Measurements from ENCODE around the gene BCL2L13. TPM values are rescaled to one million over a fixed set of nuclear protein-coding genes. Genes with fewer than 3 reads are reported as not detected.

Gene BCL2L13
- total and polyA plus RNA-seq, 10 donors = 13.4 to 53.5 (median 35.9) TPM

GRCh38 chr22:17748555-17749353, 110.2 kb downstream of the BCL2L13 start:
- WGBS, 5 donors = 84 to 92% (median 88%) methylated on average over 35 to 40 of the region's 40 CpGs
- Histone ChIP-seq H3K4me3 (no peak overlapping the region), H3K9me3 (no peaks in the 10 kb centered on the region), H3K4me1 (peaks cover 0 to 5% (median 0%) of the 10 kb centered on the region in 6 donors), H3K36me3 (peaks cover 0 to 66% (median 18%) of the 10 kb centered on the region in 6 donors), H3K27ac (no peak overlapping the region), H3K27me3 (replicated peaks in 1 of 7) (no peaks in the 10 kb centered on the region)
- DNase-seq = peak; percentile 71
- intact Hi-C loops (cut with DNase I; ENCODE audit: low total_unique reads) = loop anchor here (10.0 kb wide), 2 partner anchors 46 to 326 kb away; partner anchors contain the start of gene PEX26
- TF ChIP-seq POLR2AphosphoS5 (IDR thresholded peaks at IDR 0.05) = peak in 1 of 3 donors; percentile 15
- TF ChIP-seq, protein P1, sequence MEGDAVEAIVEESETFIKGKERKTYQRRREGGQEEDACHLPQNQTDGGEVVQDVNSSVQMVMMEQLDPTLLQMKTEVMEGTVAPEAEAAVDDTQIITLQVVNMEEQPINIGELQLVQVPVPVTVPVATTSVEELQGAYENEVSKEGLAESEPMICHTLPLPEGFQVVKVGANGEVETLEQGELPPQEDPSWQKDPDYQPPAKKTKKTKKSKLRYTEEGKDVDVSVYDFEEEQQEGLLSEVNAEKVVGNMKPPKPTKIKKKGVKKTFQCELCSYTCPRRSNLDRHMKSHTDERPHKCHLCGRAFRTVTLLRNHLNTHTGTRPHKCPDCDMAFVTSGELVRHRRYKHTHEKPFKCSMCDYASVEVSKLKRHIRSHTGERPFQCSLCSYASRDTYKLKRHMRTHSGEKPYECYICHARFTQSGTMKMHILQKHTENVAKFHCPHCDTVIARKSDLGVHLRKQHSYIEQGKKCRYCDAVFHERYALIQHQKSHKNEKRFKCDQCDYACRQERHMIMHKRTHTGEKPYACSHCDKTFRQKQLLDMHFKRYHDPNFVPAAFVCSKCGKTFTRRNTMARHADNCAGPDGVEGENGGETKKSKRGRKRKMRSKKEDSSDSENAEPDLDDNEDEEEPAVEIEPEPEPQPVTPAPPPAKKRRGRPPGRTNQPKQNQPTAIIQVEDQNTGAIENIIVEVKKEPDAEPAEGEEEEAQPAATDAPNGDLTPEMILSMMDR (IDR thresholded peaks at IDR 0.05 in 8 of 11, conservative IDR thresholded peaks at IDR 0.05 in 3 of 11) = no peak

- Histone ChIP-seq H3K27me3 (replicated peaks in 1 of 7) (no peaks in the 10 kb centered on the region), H3K4me3 (no peak overlapping the region), H3K4me1 (peaks cover 0 to 5% (median 0%) of the 10 kb centered on the region in 6 donors), H3K27ac (no peak overlapping the region), H3K9me3 (no peaks in the 10 kb centered on the region), H3K36me3 (peaks cover 0 to 64% (median 10%) of the 10 kb centered on the region in 6 donors)
- intact Hi-C loops (cut with DNase I; ENCODE audit: low total_unique reads) = loop anchor here (10.0 kb wide), 2 partner anchors 45 to 325 kb away; partner anchors contain the start of gene PEX26
- WGBS, 5 donors = 91 to 97% (median 94%) methylated on average over 35 of the region's 35 CpGs
- peak in 1 of 3 donors; percentile 20 for TF ChIP-seq POLR2AphosphoS5 (IDR thresholded peaks at IDR 0.05)
- TF ChIP-seq, protein P1 (IDR thresholded peaks at IDR 0.05 in 8 of 11, conservative IDR thresholded peaks at IDR 0.05 in 3 of 11) = no peak
- no peak for DNase-seq
Observed at GRCh38 chr22:17749605-17750395, 111.2 kb downstream of the BCL2L13 start.

DNA sequence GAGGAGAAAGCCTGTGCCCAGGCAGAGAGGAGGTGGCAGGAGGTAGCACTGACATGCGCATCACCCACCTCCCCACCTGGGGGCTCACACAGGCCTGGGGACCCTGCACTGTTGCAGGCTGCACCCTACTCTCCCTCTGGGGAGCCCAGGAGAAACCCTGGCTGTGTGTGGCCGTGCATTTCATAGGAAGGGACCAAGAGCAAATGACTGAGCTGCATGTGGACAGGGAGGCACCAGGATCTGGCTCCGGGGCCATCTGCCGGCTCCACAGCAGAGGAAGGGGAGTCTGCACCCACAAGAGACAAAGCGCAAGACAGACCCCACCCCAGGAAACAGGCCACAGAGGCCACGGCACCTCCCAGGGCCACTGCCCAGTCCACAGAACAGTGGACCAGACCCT, 113.0 kb downstream of the BCL2L13 start:
- no peak overlapping the region for H3K4me3 ChIP-seq
- no peak overlapping the region for H3K27ac ChIP-seq
- peaks cover 0 to 7% (median 0%) of the 10 kb centered on the region in 6 donors for H3K4me1 ChIP-seq
- H3K27me3 ChIP-seq (replicated peaks in 1 of 7) = no peaks in the 10 kb centered on the region
- TF ChIP-seq, protein P1 (IDR thresholded peaks at IDR 0.05 in 8 of 11, conservative IDR thresholded peaks at IDR 0.05 in 3 of 11) = no peak
- no peak for TF ChIP-seq POLR2AphosphoS5 (IDR thresholded peaks at IDR 0.05)
- TF ChIP-seq POLR2A (IDR thresholded peaks at IDR 0.05) = no peak
- WGBS, 5 donors = 70 to 88% (median 80%) methylated on average over 5 to 6 of the region's 6 CpGs
- no peak for DNase-seq
- intact Hi-C loops (cut with DNase I; ENCODE audit: low total_unique reads) = no loop called here
- H3K9me3 ChIP-seq = no peaks in the 10 kb centered on the region
- peaks cover 0 to 59% (median 10%) of the 10 kb centered on the region in 6 donors for H3K36me3 ChIP-seq

Measured in spleen (tissue), 11 donors.